GM18502 (cell line): ENCODE measurements around the gene NPLOC4.

Experiments
- ATAC-seq: cut with Tn5 transposase; IDR thresholded peaks from one replicate; pipeline ENCODE4 v1.9.1; 2021; ENCODE audit warnings: mild to moderate bottlenecking; ENCODE audit not compliant: unreplicated experiment, poor library complexity

Gene NPLOC4

GRCh38 chr17:81513372-81513752 is 123.5 kb downstream of the NPLOC4 start:
- no peak for ATAC-seq

- peak; percentile 42 for ATAC-seq
These were observed 124.1 kb downstream of the NPLOC4 start, which contains the start of gene ACTG1 for GRCh38 chr17:81512562-81513371. ACTG1 (minus strand) TSS chr17:81512799; CDS start chr17:81512354, 445 bp downstream.

GRCh38 chr17:81511804-81512561 is 124.9 kb downstream of the NPLOC4 start:
- no peak for ATAC-seq

- ATAC-seq, result no peak
These were observed 125.4 kb downstream of the NPLOC4 start for GRCh38 chr17:81511554-81511803.

GRCh38 chr17:81510785-81511553 is 125.9 kb downstream of the NPLOC4 start:
- ATAC-seq, result no peak

GRCh38 chr17:81509972-81510784 is 126.7 kb downstream of the NPLOC4 start:
- ATAC-seq, result no peak

- ATAC-seq, result no peak
These were observed 127.5 kb downstream of the NPLOC4 start for GRCh38 chr17:81509207-81509971.

- ATAC-seq, result no peak
These were observed 128.2 kb downstream of the NPLOC4 start for GRCh38 chr17:81508639-81509206.
